ENCODE data around the gene HLF. TPM values are rescaled to one million over a fixed set of nuclear protein-coding genes. Genes with fewer than 3 reads are reported as not detected.

The HLF gene
- total and polyA plus RNA-seq, 8 donors = 1.6 to 42.4 (median 9.6) TPM

GRCh38 chr17:55360971-55361370, 96.2 kb downstream of the HLF start:
- H3K27me3 ChIP-seq = no peaks in the 10 kb centered on the region
- DNase-seq = no peak
- H3K27ac ChIP-seq = no peak overlapping the region
- H3K36me3 ChIP-seq = no peaks in the 10 kb centered on the region
- H3K4me1 ChIP-seq = no peaks in the 10 kb centered on the region
- peaks cover 0 to 11% (median 5%) of the 10 kb centered on the region in 4 donors for H3K9me3 ChIP-seq
- TF ChIP-seq POLR2AphosphoS5 (IDR thresholded peaks at IDR 0.05) (no peak), EP300 (IDR thresholded peaks at IDR 0.05) (no peak), POLR2A (IDR thresholded peaks at IDR 0.05) (no peak), CTCF (IDR thresholded peaks at IDR 0.05) (no peak)
- intact Hi-C loops (cut with DNase I; ENCODE audit: low total_unique reads) = no loop called here
- H3K4me3 ChIP-seq = no peak overlapping the region

- Histone ChIP-seq H3K27ac (no peak overlapping the region), H3K9me3 (peaks cover 0 to 11% (median 5%) of the 10 kb centered on the region in 4 donors), H3K4me1 (no peaks in the 10 kb centered on the region), H3K4me3 (no peak overlapping the region), H3K27me3 (no peaks in the 10 kb centered on the region), H3K36me3 (no peaks in the 10 kb centered on the region)
- 53 to 83% (median 71%) methylated on average over 1 of the region's 1 CpG for WGBS, 5 donors
- DNase-seq = no peak
- intact Hi-C loops (cut with DNase I; ENCODE audit: low total_unique reads) = no loop called here
- TF ChIP-seq POLR2AphosphoS5 (IDR thresholded peaks at IDR 0.05) (no peak), CTCF (IDR thresholded peaks at IDR 0.05) (no peak), EP300 (IDR thresholded peaks at IDR 0.05) (no peak), POLR2A (IDR thresholded peaks at IDR 0.05) (no peak)
Observed at GRCh38 chr17:55363033-55363432, 98.3 kb downstream of the HLF start.

- intact Hi-C loops (cut with DNase I; ENCODE audit: low total_unique reads) = no loop called here
- H3K27ac ChIP-seq = no peak overlapping the region
- 83 to 91% (median 85%) methylated on average over 1 of the region's 1 CpG for WGBS, 5 donors
- no peaks in the 10 kb centered on the region for H3K36me3 ChIP-seq
- no peak for DNase-seq
- H3K9me3 ChIP-seq = peaks cover 0 to 7% (median 3%) of the 10 kb centered on the region in 4 donors
- no peak overlapping the region for H3K4me3 ChIP-seq
- TF ChIP-seq POLR2A (IDR thresholded peaks at IDR 0.05) (no peak), CTCF (IDR thresholded peaks at IDR 0.05) (no peak)
- H3K27me3 ChIP-seq = no peaks in the 10 kb centered on the region
- no peaks in the 10 kb centered on the region for H3K4me1 ChIP-seq
Observed at GRCh38 chr17:55366020-55366481, 101.3 kb downstream of the HLF start.

- intact Hi-C loops (cut with DNase I; ENCODE audit: low total_unique reads) = no loop called here
- Histone ChIP-seq H3K36me3 (no peaks in the 10 kb centered on the region), H3K27ac (no peak overlapping the region), H3K27me3 (no peaks in the 10 kb centered on the region), H3K4me3 (no peak overlapping the region), H3K9me3 (no peaks in the 10 kb centered on the region), H3K4me1 (no peaks in the 10 kb centered on the region)
- WGBS, 5 donors = 54 to 70% (median 61%) methylated on average over 3 of the region's 3 CpGs
- no peak for TF ChIP-seq POLR2A (IDR thresholded peaks at IDR 0.05)
- TF ChIP-seq POLR2AphosphoS5 (IDR thresholded peaks at IDR 0.05) = no peak
- no peak for TF ChIP-seq EP300 (IDR thresholded peaks at IDR 0.05)
- no peak for TF ChIP-seq CTCF (IDR thresholded peaks at IDR 0.05)
- no peak for DNase-seq
Observed at GRCh38 chr17:55368706-55369105, 103.9 kb downstream of the HLF start.

Other genes with a start within 250 kb of the HLF start
- 10 to 100 TPM in 4 of 5 donors, 1 to 10 TPM in 1; 3.1 to 65.3 (median 11.9) TPM for gene MMD, start 156.9 kb downstream of the HLF start, total RNA-seq
- gene MMD, start 156.9 kb downstream of the HLF start, polyA plus RNA-seq = 10 to 100 TPM in 2 of 3 donors, 1 to 10 TPM in 1; 4.9 to 18.8 (median 13.1) TPM
- gene SMIM36, start 246.5 kb downstream of the HLF start, total RNA-seq = not detected
- not detected for gene SMIM36, start 246.5 kb downstream of the HLF start, polyA plus RNA-seq

Measured in stomach (tissue), 9 donors.